Measurements from ENCODE around the gene THSD4.

THSD4 gene

DNA sequence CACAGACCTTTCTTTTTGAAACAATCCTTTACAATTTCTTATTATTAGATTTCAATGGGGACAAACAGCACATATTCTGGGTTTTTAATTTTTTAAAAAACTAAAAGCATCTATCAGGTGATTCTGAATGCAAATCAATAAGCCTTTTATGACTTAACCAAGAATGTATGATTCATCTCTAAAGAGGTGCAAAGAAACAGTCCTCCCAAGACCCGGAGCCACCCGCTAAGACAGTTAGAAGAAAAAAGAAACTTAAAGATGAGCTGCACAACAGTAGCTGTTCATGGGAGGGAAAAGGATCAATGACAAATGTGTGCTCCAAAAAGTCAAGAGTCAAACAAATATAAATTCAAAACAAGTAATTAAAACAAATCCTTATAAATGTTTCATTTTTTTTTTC is 319.5 kb downstream of the THSD4 start:
- H3K4me1 ChIP-seq (ENCODE audit: insufficient read depth, low read length, poor library complexity, severe bottlenecking), result no peaks in the 10 kb centered on the region
- no peaks in the 10 kb centered on the region for H3K79me2 ChIP-seq (ENCODE audit: insufficient read depth, low read length)
- H3K9me2 ChIP-seq (replicated peaks; ENCODE audit: low read depth, low read length), result no peaks in the 10 kb centered on the region
- TF ChIP-seq EZH2phosphoT487 (IDR thresholded peaks at IDR 0.05; ENCODE audit: borderline replicate concordance), result no peak
- TF ChIP-seq, protein P1, sequence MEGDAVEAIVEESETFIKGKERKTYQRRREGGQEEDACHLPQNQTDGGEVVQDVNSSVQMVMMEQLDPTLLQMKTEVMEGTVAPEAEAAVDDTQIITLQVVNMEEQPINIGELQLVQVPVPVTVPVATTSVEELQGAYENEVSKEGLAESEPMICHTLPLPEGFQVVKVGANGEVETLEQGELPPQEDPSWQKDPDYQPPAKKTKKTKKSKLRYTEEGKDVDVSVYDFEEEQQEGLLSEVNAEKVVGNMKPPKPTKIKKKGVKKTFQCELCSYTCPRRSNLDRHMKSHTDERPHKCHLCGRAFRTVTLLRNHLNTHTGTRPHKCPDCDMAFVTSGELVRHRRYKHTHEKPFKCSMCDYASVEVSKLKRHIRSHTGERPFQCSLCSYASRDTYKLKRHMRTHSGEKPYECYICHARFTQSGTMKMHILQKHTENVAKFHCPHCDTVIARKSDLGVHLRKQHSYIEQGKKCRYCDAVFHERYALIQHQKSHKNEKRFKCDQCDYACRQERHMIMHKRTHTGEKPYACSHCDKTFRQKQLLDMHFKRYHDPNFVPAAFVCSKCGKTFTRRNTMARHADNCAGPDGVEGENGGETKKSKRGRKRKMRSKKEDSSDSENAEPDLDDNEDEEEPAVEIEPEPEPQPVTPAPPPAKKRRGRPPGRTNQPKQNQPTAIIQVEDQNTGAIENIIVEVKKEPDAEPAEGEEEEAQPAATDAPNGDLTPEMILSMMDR (conservative IDR thresholded peaks at IDR 0.05; ENCODE audit: low read length), result no peak
- no peaks in the 10 kb centered on the region for H3K9me3 ChIP-seq (ENCODE audit: insufficient read depth, low read depth, low read length)
- no peak overlapping the region for H3K4me2 ChIP-seq (ENCODE audit: low read depth, low read length, poor library complexity, severe bottlenecking)
- no peak overlapping the region for H3K4me3 ChIP-seq (ENCODE audit: low read length, poor library complexity, severe bottlenecking)
- H3F3A ChIP-seq (ENCODE audit: low read depth), result no peaks in the 10 kb centered on the region
- no peak overlapping the region for H2AFZ ChIP-seq (ENCODE audit: low read length)
- no peaks in the 10 kb centered on the region for H3K27me3 ChIP-seq (ENCODE audit: insufficient read depth, low read length, poor library complexity, severe bottlenecking)
- no peaks in the 10 kb centered on the region for H3K36me3 ChIP-seq (ENCODE audit: insufficient read depth, low read length)
- H4K20me1 ChIP-seq (ENCODE audit: insufficient read depth, low read length, poor library complexity, severe bottlenecking), result no peaks in the 10 kb centered on the region
- H3K9ac ChIP-seq (ENCODE audit: low read depth, low read length, poor library complexity, severe bottlenecking), result no peak overlapping the region

GRCh38 chr15:71435552-71435951 is 320.3 kb downstream of the THSD4 start:
- Histone ChIP-seq H3K4me2 (ENCODE audit: low read depth, low read length, poor library complexity, severe bottlenecking) (no peak overlapping the region), H3K9me3 (ENCODE audit: insufficient read depth, low read depth, low read length) (no peaks in the 10 kb centered on the region), H4K20me1 (ENCODE audit: insufficient read depth, low read length, poor library complexity, severe bottlenecking) (no peaks in the 10 kb centered on the region), H3K79me2 (ENCODE audit: insufficient read depth, low read length) (no peaks in the 10 kb centered on the region), H3K9ac (ENCODE audit: low read depth, low read length, poor library complexity, severe bottlenecking) (no peak overlapping the region), H3K4me3 (ENCODE audit: low read length, poor library complexity, severe bottlenecking) (no peak overlapping the region), H3F3A (ENCODE audit: low read depth) (no peaks in the 10 kb centered on the region), H3K9me2 (replicated peaks; ENCODE audit: low read depth, low read length) (no peaks in the 10 kb centered on the region), H3K36me3 (ENCODE audit: insufficient read depth, low read length) (no peaks in the 10 kb centered on the region), H3K27me3 (ENCODE audit: insufficient read depth, low read length, poor library complexity, severe bottlenecking) (no peaks in the 10 kb centered on the region), H3K4me1 (ENCODE audit: insufficient read depth, low read length, poor library complexity, severe bottlenecking) (no peaks in the 10 kb centered on the region), H2AFZ (ENCODE audit: low read length) (no peak overlapping the region)
- TF ChIP-seq, protein P1 (conservative IDR thresholded peaks at IDR 0.05; ENCODE audit: low read length), result no peak
- no peak for TF ChIP-seq EZH2phosphoT487 (IDR thresholded peaks at IDR 0.05; ENCODE audit: borderline replicate concordance)

DNA sequence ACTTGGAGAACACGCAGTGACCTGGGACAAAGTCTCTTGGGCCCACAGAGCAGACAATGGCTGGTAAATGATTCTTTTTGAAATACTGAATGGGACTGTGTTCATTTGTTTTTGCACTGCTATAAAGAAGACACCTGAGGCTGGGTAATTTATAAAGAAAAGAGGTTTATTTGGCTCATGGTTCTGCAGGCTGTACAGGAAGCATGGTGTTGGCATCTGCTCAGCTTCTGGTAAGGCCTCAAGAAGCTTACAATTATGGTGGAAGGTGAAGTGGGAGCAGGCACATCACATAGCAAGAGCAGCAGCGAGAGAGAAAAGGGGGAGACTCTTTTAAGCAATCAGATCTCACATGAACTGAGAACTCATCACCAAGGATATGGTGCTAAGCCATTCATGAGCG is 321.6 kb downstream of the THSD4 start:
- no peaks in the 10 kb centered on the region for H3K27me3 ChIP-seq (ENCODE audit: insufficient read depth, low read length, poor library complexity, severe bottlenecking)
- H3K36me3 ChIP-seq (ENCODE audit: insufficient read depth, low read length), result no peaks in the 10 kb centered on the region
- TF ChIP-seq, protein P1 (conservative IDR thresholded peaks at IDR 0.05; ENCODE audit: low read length), result no peak
- no peak for TF ChIP-seq EZH2phosphoT487 (IDR thresholded peaks at IDR 0.05; ENCODE audit: borderline replicate concordance)
- no peak overlapping the region for H3K4me3 ChIP-seq (ENCODE audit: low read length, poor library complexity, severe bottlenecking)
- no peaks in the 10 kb centered on the region for H3F3A ChIP-seq (ENCODE audit: low read depth)
- no peaks in the 10 kb centered on the region for H3K9me2 ChIP-seq (replicated peaks; ENCODE audit: low read depth, low read length)
- H3K9ac ChIP-seq (ENCODE audit: low read depth, low read length, poor library complexity, severe bottlenecking), result no peak overlapping the region
- H3K9me3 ChIP-seq (ENCODE audit: insufficient read depth, low read depth, low read length), result no peaks in the 10 kb centered on the region
- H4K20me1 ChIP-seq (ENCODE audit: insufficient read depth, low read length, poor library complexity, severe bottlenecking), result no peaks in the 10 kb centered on the region
- no peak overlapping the region for H3K4me2 ChIP-seq (ENCODE audit: low read depth, low read length, poor library complexity, severe bottlenecking)
- no peaks in the 10 kb centered on the region for H3K79me2 ChIP-seq (ENCODE audit: insufficient read depth, low read length)
- no peaks in the 10 kb centered on the region for H3K4me1 ChIP-seq (ENCODE audit: insufficient read depth, low read length, poor library complexity, severe bottlenecking)
- H2AFZ ChIP-seq (ENCODE audit: low read length), result no peak overlapping the region

Measured in Loucy (cell line).